Tibial nerve (tissue), 4 donors: ENCODE data around the gene FANK1.

Source experiments
- CTCF ChIP-seq, 5 experiments: fragments of 200-600 bp in 3 of 5; fragments of 450-650 bp in 2 of 5; sonication (generic) in 3 of 5; IDR thresholded peaks; one replicate each; pipeline ENCODE4 v1.5.1; 2016 to 2019; ENCODE audit warnings: antibody characterized with exemption in 5 of 5, mild to moderate bottlenecking in 3 of 5, moderate library complexity in 2 of 5
- EP300 ChIP-seq, 2 donors: sonication (generic); formaldehyde crosslinking; IDR thresholded peaks; one replicate each; pipeline ENCODE4 v1.6.1; 2017; ENCODE audit warnings: antibody characterized with exemption in 2 of 2, mild to moderate bottlenecking in 1 of 2

- TF ChIP-seq EP300 (IDR thresholded peaks at IDR 0.05) = no peak
- no peak for TF ChIP-seq CTCF (IDR thresholded peaks at IDR 0.05)
Measured at GRCh38 chr10:125976960-125977605, 80.7 kb downstream of the FANK1 start.
